NCI-H345 (cell line): Measurements from ENCODE around the gene JCAD.
"Not testable (repeated sequence)": the region's sequence is repeated elsewhere in the genome, so short reads cannot be mapped to it uniquely, and the experiment has no call there.

Source experiments
- DNase-seq: peaks from one replicate; lab custom pipeline; 2025; lab: John Stamatoyannopoulos, UW

The JCAD gene

GRCh38 chr10:30059209-30060107 is at the start of gene JCAD:
Gene JCAD (minus strand): TSS chr10:30059586. CDS start chr10:30047812, 11,774 bp downstream.
- peak; percentile 52 for DNase-seq

- DNase-seq: no peak
Measured at GRCh38 chr10:30106987-30107386, 47.6 kb upstream of the JCAD start.

GRCh38 chr10:30103595-30104320 is 44.4 kb upstream of the JCAD start:
- DNase-seq: no peak

GRCh38 chr10:30099706-30100105 is 40.3 kb upstream of the JCAD start:
- not testable (repeated sequence) for DNase-seq

GRCh38 chr10:30099101-30099500 is 39.7 kb upstream of the JCAD start:
- no peak for DNase-seq

- no peak for DNase-seq
Measured at GRCh38 chr10:30098629-30099028, 39.2 kb upstream of the JCAD start.

GRCh38 chr10:30096564-30096963 is 37.2 kb upstream of the JCAD start:
- DNase-seq: no peak

GRCh38 chr10:30095631-30096422 is 36.4 kb upstream of the JCAD start:
- DNase-seq: no peak

- DNase-seq: no peak
Measured at GRCh38 chr10:30094601-30095000, 35.2 kb upstream of the JCAD start.

- DNase-seq: no peak
Measured at GRCh38 chr10:30093303-30093950, 34.0 kb upstream of the JCAD start.

- DNase-seq: no peak
Measured at GRCh38 chr10:30092151-30092790, 32.9 kb upstream of the JCAD start.

- no peak for DNase-seq
Measured at GRCh38 chr10:30091136-30091535, 31.8 kb upstream of the JCAD start.

- peak; percentile 10 for DNase-seq
Measured at GRCh38 chr10:30088178-30088577, 28.8 kb upstream of the JCAD start.

GRCh38 chr10:30083934-30084333 is 24.5 kb upstream of the JCAD start:
- no peak for DNase-seq

- DNase-seq: no peak
Measured at GRCh38 chr10:30081182-30081581, 21.8 kb upstream of the JCAD start.

GRCh38 chr10:30080161-30080560 is 20.8 kb upstream of the JCAD start:
- DNase-seq: no peak

- no peak for DNase-seq
Measured at GRCh38 chr10:30079408-30079807, 20.0 kb upstream of the JCAD start.

- no peak for DNase-seq
Measured at GRCh38 chr10:30075481-30075880, 16.1 kb upstream of the JCAD start.

GRCh38 chr10:30074933-30075332 is 15.5 kb upstream of the JCAD start:
- no peak for DNase-seq

- DNase-seq: no peak
Measured at GRCh38 chr10:30074090-30074489, 14.7 kb upstream of the JCAD start.

GRCh38 chr10:30073767-30074060 is 14.3 kb upstream of the JCAD start:
- no peak for DNase-seq
